ENCODE data around the gene RBP3.

- TF ChIP-seq CTCF (IDR thresholded peaks at IDR 0.05 in 2 of 3, conservative IDR thresholded peaks at IDR 0.05 in 1 of 3; ENCODE audit: borderline replicate concordance in 1 of 3, insufficient read depth in 1 of 3, low read depth in 2 of 3, low read length in 2 of 3) (no peak), SP1 (IDR thresholded peaks at IDR 0.05; ENCODE audit: low read depth) (no peak)
Observed at GRCh38 chr10:47299611-47300428, 48.3 kb upstream of the RBP3 start, which contains the start of gene GDF10.
